RWPE2 (cell line): ENCODE data around the gene BOD1L1.

Experiments used
- ATAC-seq: fragments of 200-7000 bp; cut with Tn5 transposase; 3 replicates; pipeline ENCODE4 v1.9.1; 2021; ENCODE audit warnings: low read depth
- DNase-seq: peaks from one replicate; pipeline ENCODE4 v3.0.0-alpha.2; 2020; ENCODE audit warnings: low spot score
- H3K27ac ChIP-seq: fragments of 450-650 bp; 2 replicates; pipeline ENCODE4 v1.5.1; 2017; ENCODE audit warnings: mild to moderate bottlenecking; ENCODE audit not compliant: poor library complexity, severe bottlenecking
- H3K27me3 ChIP-seq: fragments of 250-450 bp; sonication (Bioruptor Pico); 2 replicates; pipeline ENCODE4 v1.5.1; 2021; ENCODE audit warnings: mild to moderate bottlenecking, moderate library complexity; ENCODE audit not compliant: insufficient read depth, poor library complexity, severe bottlenecking
- H3K36me3 ChIP-seq: fragments of 250-450 bp; sonication (Bioruptor Pico); 2 replicates; pipeline ENCODE4 v1.5.1; 2020; ENCODE audit warnings: low read depth, mild to moderate bottlenecking, moderate library complexity
- H3K4me1 ChIP-seq: fragments of 250-450 bp; sonication (Bioruptor Pico); 2 replicates; pipeline ENCODE4 v1.5.1; 2021; ENCODE audit warnings: mild to moderate bottlenecking, moderate library complexity; ENCODE audit not compliant: insufficient read depth, poor library complexity, severe bottlenecking
- H3K4me3 ChIP-seq: fragments of 250-450 bp; sonication (Bioruptor Pico); 2 replicates; pipeline ENCODE4 v1.5.1; 2021; ENCODE audit warnings: mild to moderate bottlenecking, moderate library complexity; ENCODE audit not compliant: severe bottlenecking
- H3K9me3 ChIP-seq: fragments of 250-450 bp; sonication (Bioruptor Pico); 2 replicates; pipeline ENCODE4 v1.5.1; 2021; ENCODE audit warnings: mild to moderate bottlenecking, moderate library complexity; ENCODE audit not compliant: severe bottlenecking
- CTCF ChIP-seq: fragments of 450-650 bp; IDR thresholded peaks from one replicate; pipeline ENCODE4 v1.5.1; 2017; ENCODE audit warnings: mild to moderate bottlenecking, moderate library complexity; ENCODE audit not compliant: poor library complexity, severe bottlenecking

The BOD1L1 gene

GRCh38 chr4:13548059-13548983, 79.2 kb downstream of the BOD1L1 start:
- no peak for TF ChIP-seq CTCF
- no peaks in the 10 kb centered on the region for H3K4me1 ChIP-seq
- no peak overlapping the region for H3K4me3 ChIP-seq
- DNase-seq, result no peak
- peaks cover 73% of the 10 kb centered on the region for H3K27me3 ChIP-seq
- no peaks in the 10 kb centered on the region for H3K36me3 ChIP-seq
- no peak overlapping the region for H3K27ac ChIP-seq
- ATAC-seq, result no peak
- H3K9me3 ChIP-seq, result no peaks in the 10 kb centered on the region

GRCh38 chr4:13547485-13548041, 80.0 kb downstream of the BOD1L1 start:
- DNase-seq (no peak), ATAC-seq (no peak)
- Histone ChIP-seq H3K4me3 (peak overlapping the region; percentile 7), H3K36me3 (no peaks in the 10 kb centered on the region), H3K4me1 (no peaks in the 10 kb centered on the region), H3K27ac (no peak overlapping the region), H3K9me3 (no peaks in the 10 kb centered on the region), H3K27me3 (peaks cover 81% of the 10 kb centered on the region)
- no peak for TF ChIP-seq CTCF

GRCh38 chr4:13546941-13547484, 80.5 kb downstream of the BOD1L1 start:
- H3K4me1 ChIP-seq, result no peaks in the 10 kb centered on the region
- no peak overlapping the region for H3K27ac ChIP-seq
- no peak for TF ChIP-seq CTCF
- H3K4me3 ChIP-seq, result peak overlapping the region; percentile 7
- H3K27me3 ChIP-seq, result peaks cover 86% of the 10 kb centered on the region
- H3K36me3 ChIP-seq, result no peaks in the 10 kb centered on the region
- DNase-seq, result peak; percentile 42
- H3K9me3 ChIP-seq, result no peaks in the 10 kb centered on the region
- peak; percentile 2; the same call in 1 of the 3 replicates for ATAC-seq

- Histone ChIP-seq H3K27ac (no peak overlapping the region), H3K4me1 (no peaks in the 10 kb centered on the region), H3K27me3 (peaks cover 90% of the 10 kb centered on the region), H3K4me3 (no peak overlapping the region), H3K9me3 (no peaks in the 10 kb centered on the region), H3K36me3 (no peaks in the 10 kb centered on the region)
- ATAC-seq (no peak), DNase-seq (no peak)
- TF ChIP-seq CTCF, result no peak
Observed at GRCh38 chr4:13546142-13546940, 81.2 kb downstream of the BOD1L1 start.
